HG03039 (cell line): ENCODE data around the gene TRMT10B.
"Not testable (repeated sequence)": the region's sequence is repeated elsewhere in the genome, so short reads cannot be mapped to it uniquely, and the experiment has no call there.

Experiments
- ATAC-seq: cut with Tn5 transposase; IDR thresholded peaks from one replicate; pipeline ENCODE4 v1.9.1; 2021; ENCODE audit warnings: mild to moderate bottlenecking, moderate library complexity; ENCODE audit not compliant: unreplicated experiment

Gene TRMT10B

GRCh38 chr9:37800631-37801286 lies 47.2 kb downstream of the TRMT10B start, which contains the start of gene DCAF10:
Gene DCAF10 (plus strand): TSS chr9:37800797. CDS start chr9:37800867, 70 bp downstream.
- peak; percentile 60 for ATAC-seq

- ATAC-seq: peak; percentile 31
Observed at GRCh38 chr9:37801287-37801850, 47.8 kb downstream of the TRMT10B start.

- ATAC-seq: no peak
Observed at GRCh38 chr9:37801959-37802711, 48.5 kb downstream of the TRMT10B start.

- ATAC-seq: no peak
Observed at GRCh38 chr9:37806271-37806670, 52.7 kb downstream of the TRMT10B start.

- not testable (repeated sequence) for ATAC-seq
Observed at GRCh38 chr9:37809676-37810075, 56.1 kb downstream of the TRMT10B start.

- no peak for ATAC-seq
Observed at GRCh38 chr9:37811906-37812476, 58.4 kb downstream of the TRMT10B start.

- ATAC-seq: no peak
Observed at GRCh38 chr9:37812773-37813379, 59.3 kb downstream of the TRMT10B start.

GRCh38 chr9:37818849-37819248 lies 65.2 kb downstream of the TRMT10B start:
- ATAC-seq: no peak

- no peak for ATAC-seq
Observed at GRCh38 chr9:37820142-37820541, 66.5 kb downstream of the TRMT10B start.

GRCh38 chr9:37825174-37825573 lies 71.6 kb downstream of the TRMT10B start:
- not testable (repeated sequence) for ATAC-seq

- ATAC-seq: no peak
Observed at GRCh38 chr9:37827483-37828165, 74.0 kb downstream of the TRMT10B start.
